Gastrocnemius medialis (tissue), 4 donors: Measurements from ENCODE around the gene CNNM2.

ENCODE experiments used
- POLR2A ChIP-seq, 2 donors: fragments of 450-650 bp; IDR thresholded peaks; one replicate each; pipeline ENCODE4 v1.6.1; 2017; ENCODE audit warnings: antibody characterized with exemption in 2 of 2, mild to moderate bottlenecking in 2 of 2, moderate library complexity in 2 of 2
- TF ChIP-seq, protein P1 (sequence below), 5 experiments: fragments of 450-650 bp in 3 of 5; fragments of 200-600 bp in 2 of 5; sonication (generic) in 2 of 5; IDR thresholded peaks in 4 of 5; conservative IDR thresholded peaks in 1 of 5; 1 replicate in 4 of 5; 2 replicates in 1 of 5; pipeline ENCODE4 v1.5.1; 2016 to 2019; ENCODE audit warnings: antibody characterized with exemption in 5 of 5, mild to moderate bottlenecking in 3 of 5, moderate library complexity in 3 of 5

DNA sequence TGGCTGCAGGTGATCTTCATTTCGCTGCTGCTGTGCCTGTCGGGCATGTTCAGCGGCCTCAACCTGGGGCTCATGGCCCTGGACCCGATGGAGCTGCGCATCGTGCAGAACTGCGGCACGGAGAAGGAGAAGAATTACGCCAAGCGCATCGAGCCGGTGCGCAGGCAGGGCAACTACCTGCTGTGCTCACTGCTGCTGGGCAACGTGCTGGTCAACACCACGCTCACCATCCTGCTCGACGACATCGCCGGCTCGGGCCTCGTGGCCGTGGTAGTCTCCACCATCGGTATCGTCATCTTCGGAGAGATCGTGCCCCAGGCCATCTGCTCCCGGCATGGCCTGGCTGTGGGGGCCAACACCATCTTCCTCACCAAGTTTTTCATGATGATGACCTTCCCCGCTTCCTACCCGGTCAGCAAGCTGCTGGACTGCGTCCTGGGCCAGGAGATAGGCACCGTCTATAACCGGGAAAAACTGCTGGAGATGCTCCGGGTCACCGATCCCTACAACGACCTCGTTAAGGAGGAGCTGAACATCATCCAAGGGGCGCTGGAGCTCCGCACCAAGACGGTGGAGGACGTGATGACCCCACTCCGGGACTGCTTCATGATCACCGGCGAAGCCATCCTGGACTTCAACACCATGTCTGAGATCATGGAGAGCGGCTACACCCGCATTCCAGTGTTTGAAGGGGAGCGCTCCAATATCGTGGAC lies 1.3 kb downstream of the CNNM2 start:
- TF ChIP-seq, protein P1, sequence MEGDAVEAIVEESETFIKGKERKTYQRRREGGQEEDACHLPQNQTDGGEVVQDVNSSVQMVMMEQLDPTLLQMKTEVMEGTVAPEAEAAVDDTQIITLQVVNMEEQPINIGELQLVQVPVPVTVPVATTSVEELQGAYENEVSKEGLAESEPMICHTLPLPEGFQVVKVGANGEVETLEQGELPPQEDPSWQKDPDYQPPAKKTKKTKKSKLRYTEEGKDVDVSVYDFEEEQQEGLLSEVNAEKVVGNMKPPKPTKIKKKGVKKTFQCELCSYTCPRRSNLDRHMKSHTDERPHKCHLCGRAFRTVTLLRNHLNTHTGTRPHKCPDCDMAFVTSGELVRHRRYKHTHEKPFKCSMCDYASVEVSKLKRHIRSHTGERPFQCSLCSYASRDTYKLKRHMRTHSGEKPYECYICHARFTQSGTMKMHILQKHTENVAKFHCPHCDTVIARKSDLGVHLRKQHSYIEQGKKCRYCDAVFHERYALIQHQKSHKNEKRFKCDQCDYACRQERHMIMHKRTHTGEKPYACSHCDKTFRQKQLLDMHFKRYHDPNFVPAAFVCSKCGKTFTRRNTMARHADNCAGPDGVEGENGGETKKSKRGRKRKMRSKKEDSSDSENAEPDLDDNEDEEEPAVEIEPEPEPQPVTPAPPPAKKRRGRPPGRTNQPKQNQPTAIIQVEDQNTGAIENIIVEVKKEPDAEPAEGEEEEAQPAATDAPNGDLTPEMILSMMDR (IDR thresholded peaks at IDR 0.05 in 4 of 5, conservative IDR thresholded peaks at IDR 0.05 in 1 of 5): no peak
- TF ChIP-seq POLR2A (IDR thresholded peaks at IDR 0.05): no peak
